Endodermal cell (in vitro differentiated cells): ENCODE results near the gene CEBPE. TPM values are rescaled to one million over a fixed set of nuclear protein-coding genes. Genes with fewer than 3 reads are reported as not detected.

ENCODE experiments used
- DNase-seq: peaks from one replicate; pipeline ENCODE4 v3.0.0-alpha.2; 2017
- H3K27ac ChIP-seq: 2 replicates; pipeline ENCODE4 v1.5.1; 2013; ENCODE audit warnings: mild to moderate bottlenecking, low read depth, low read length, moderate library complexity
- H3K27me3 ChIP-seq: 2 replicates; pipeline ENCODE4 v1.6.1; 2013; ENCODE audit warnings: mild to moderate bottlenecking, low read length, moderate library complexity; ENCODE audit not compliant: insufficient read depth, control insufficient read depth, poor library complexity, severe bottlenecking
- H3K36me3 ChIP-seq: 2 replicates; pipeline ENCODE4 v1.7.0; 2013; ENCODE audit warnings: mild to moderate bottlenecking, low read length, moderate library complexity; ENCODE audit not compliant: control insufficient read depth, insufficient read depth
- H3K4me1 ChIP-seq: one replicate; pipeline ENCODE4 v1.7.0; 2013; ENCODE audit warnings: low read length; ENCODE audit not compliant: control insufficient read depth, insufficient read depth
- H3K4me3 ChIP-seq: 2 replicates; pipeline ENCODE4 v1.5.1; 2013; ENCODE audit warnings: mild to moderate bottlenecking, low read length, moderate library complexity
- H3K9ac ChIP-seq: 2 replicates; pipeline ENCODE4 v1.6.1; 2013; ENCODE audit warnings: mild to moderate bottlenecking, low read length, moderate library complexity; ENCODE audit not compliant: poor library complexity, severe bottlenecking; ENCODE audit errors: extremely low read depth
- H3K9me3 ChIP-seq: 2 replicates; pipeline ENCODE4 v1.6.1; 2013; ENCODE audit warnings: mild to moderate bottlenecking, low read length, moderate library complexity; ENCODE audit not compliant: control insufficient read depth
- H3K27ac Mint-ChIP-seq: 2 replicates; pipeline ENCODE4 v1.8.0; 2020; ENCODE audit warnings: mixed read lengths
- H3K27me3 Mint-ChIP-seq: 2 replicates; pipeline ENCODE4 v1.8.0; 2021; ENCODE audit warnings: mild to moderate bottlenecking, mixed read lengths; ENCODE audit not compliant: insufficient read depth
- H3K36me3 Mint-ChIP-seq: 2 replicates; pipeline ENCODE4 v1.8.0; 2020; ENCODE audit warnings: low read depth, mixed read lengths
- H3K4me1 Mint-ChIP-seq: 2 replicates; pipeline ENCODE4 v1.8.0; 2020; ENCODE audit warnings: mixed read lengths
- H3K4me3 Mint-ChIP-seq: 2 replicates; pipeline ENCODE4 v1.8.0; 2020; ENCODE audit warnings: mild to moderate bottlenecking, moderate library complexity, mixed read lengths
- H3K9me3 Mint-ChIP-seq: 2 replicates; pipeline ENCODE4 v1.8.0; 2020; ENCODE audit warnings: mild to moderate bottlenecking, mixed read lengths
- WGBS, 2 experiments: methylation state at CpG; one replicate each; pipeline versions ENCODE4 v1.1.5 to v1.1.7; 2013; ENCODE audit warnings: missing lambda C conversion rate in 2 of 2, mixed read lengths in 1 of 2; ENCODE audit not compliant: insufficient coverage in 1 of 2, insufficient read length in 1 of 2; 5-methylcytosine and 5-hydroxymethylcytosine counted together
- total RNA-seq, 2 donors: library from RNA; stranded (reverse); fragmentation: NEBNext Ultra II Directional in 1 of 2; extraction: Animal tissue kit (Norgen Biotek cat#: 25700) in 1 of 2; gene quantifications; 2 replicates in 1 of 2; 3 replicates in 1 of 2; pipeline ENCODE4 v1.2.1, GENCODE V29; 2021
- TF ChIP-seq, protein P1 (sequence below): fragments of 200-600 bp; sonication (generic); conservative IDR thresholded peaks from 2 replicates; pipeline ENCODE4 v1.5.0; 2021; ENCODE audit warnings: antibody characterized with exemption, mild to moderate bottlenecking

CEBPE gene
- total RNA-seq, 2 donors from 2014 or later: not detected

DNA sequence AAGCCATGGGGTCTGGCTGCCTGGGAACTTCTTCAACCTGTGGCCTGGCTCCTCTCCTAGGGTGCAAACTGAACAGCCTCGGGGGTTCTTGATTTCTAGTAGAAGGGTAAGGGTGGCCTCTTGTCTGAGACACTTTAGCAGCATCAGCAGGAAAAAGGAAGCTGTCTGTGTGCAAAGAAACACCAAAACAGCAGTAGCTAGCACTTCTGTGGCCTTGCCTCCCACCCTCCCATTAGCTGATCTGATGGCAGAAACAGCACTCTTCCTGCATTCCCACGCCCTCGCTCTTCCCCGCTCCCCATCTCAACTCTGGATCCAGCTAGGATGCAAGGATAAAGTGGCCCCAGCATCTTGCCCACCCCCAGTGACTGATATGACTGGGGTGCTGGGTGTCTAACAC is 43.7 kb upstream of the CEBPE start:
- no peak overlapping the region for H3K9ac ChIP-seq
- Mint-ChIP-seq H3K4me1 (peaks cover 42% of the 10 kb centered on the region), H3K36me3 (peaks cover 13% of the 10 kb centered on the region), H3K27ac (no peak overlapping the region), H3K9me3 (no peaks in the 10 kb centered on the region), H3K4me3 (no peak overlapping the region), H3K27me3 (no peaks in the 10 kb centered on the region)
- peaks cover 13% of the 10 kb centered on the region for H3K4me1 ChIP-seq
- no peak for DNase-seq
- 90 to 100% methylated on average over 1 to 4 of the region's 4 CpGs for WGBS, 2 experiments
- TF ChIP-seq, protein P1, sequence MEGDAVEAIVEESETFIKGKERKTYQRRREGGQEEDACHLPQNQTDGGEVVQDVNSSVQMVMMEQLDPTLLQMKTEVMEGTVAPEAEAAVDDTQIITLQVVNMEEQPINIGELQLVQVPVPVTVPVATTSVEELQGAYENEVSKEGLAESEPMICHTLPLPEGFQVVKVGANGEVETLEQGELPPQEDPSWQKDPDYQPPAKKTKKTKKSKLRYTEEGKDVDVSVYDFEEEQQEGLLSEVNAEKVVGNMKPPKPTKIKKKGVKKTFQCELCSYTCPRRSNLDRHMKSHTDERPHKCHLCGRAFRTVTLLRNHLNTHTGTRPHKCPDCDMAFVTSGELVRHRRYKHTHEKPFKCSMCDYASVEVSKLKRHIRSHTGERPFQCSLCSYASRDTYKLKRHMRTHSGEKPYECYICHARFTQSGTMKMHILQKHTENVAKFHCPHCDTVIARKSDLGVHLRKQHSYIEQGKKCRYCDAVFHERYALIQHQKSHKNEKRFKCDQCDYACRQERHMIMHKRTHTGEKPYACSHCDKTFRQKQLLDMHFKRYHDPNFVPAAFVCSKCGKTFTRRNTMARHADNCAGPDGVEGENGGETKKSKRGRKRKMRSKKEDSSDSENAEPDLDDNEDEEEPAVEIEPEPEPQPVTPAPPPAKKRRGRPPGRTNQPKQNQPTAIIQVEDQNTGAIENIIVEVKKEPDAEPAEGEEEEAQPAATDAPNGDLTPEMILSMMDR: no peak
- no peaks in the 10 kb centered on the region for H3K36me3 ChIP-seq
- no peak overlapping the region for H3K4me3 ChIP-seq
- no peak overlapping the region for H3K27ac ChIP-seq
- H3K27me3 ChIP-seq: no peaks in the 10 kb centered on the region
- no peaks in the 10 kb centered on the region for H3K9me3 ChIP-seq

DNA sequence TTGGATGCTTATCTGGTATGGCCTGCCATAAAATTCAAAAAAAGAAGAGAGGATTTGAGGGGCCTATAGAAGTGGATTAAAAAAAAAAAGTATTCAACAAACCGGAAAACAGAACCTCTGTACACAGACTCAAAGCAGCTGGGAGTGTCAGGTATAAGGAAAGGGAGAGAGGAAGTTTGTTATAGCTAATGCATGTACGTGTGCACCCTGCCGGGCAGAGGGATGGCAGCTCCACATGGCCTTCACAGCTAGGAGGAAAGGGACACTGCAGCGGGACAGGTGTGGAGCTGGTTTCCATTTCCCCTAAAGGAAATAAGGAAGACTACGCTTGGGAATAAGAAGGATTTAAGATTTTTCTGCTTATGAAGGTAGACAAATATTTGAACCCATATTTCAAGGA is 43.0 kb upstream of the CEBPE start:
- Mint-ChIP-seq H3K9me3 (no peaks in the 10 kb centered on the region), H3K27me3 (no peaks in the 10 kb centered on the region), H3K36me3 (peaks cover 14% of the 10 kb centered on the region), H3K4me1 (peaks cover 37% of the 10 kb centered on the region), H3K27ac (peak overlapping the region; percentile 32), H3K4me3 (no peak overlapping the region)
- Histone ChIP-seq H3K27me3 (no peaks in the 10 kb centered on the region), H3K9ac (no peak overlapping the region), H3K4me3 (no peak overlapping the region), H3K4me1 (peaks cover 7% of the 10 kb centered on the region), H3K9me3 (no peaks in the 10 kb centered on the region), H3K36me3 (no peaks in the 10 kb centered on the region), H3K27ac (no peak overlapping the region)
- TF ChIP-seq, protein P1: no peak
- no peak for DNase-seq
- 87 to 89% methylated on average over 3 to 5 of the region's 5 CpGs for WGBS, 2 experiments

- Histone ChIP-seq H3K9ac (no peak overlapping the region), H3K27ac (peak overlapping the region; percentile 34), H3K9me3 (no peaks in the 10 kb centered on the region), H3K4me3 (no peak overlapping the region), H3K27me3 (peaks cover 4% of the 10 kb centered on the region), H3K4me1 (peaks cover 7% of the 10 kb centered on the region), H3K36me3 (no peaks in the 10 kb centered on the region)
- 40 to 53% methylated on average over 5 to 11 of the region's 11 CpGs for WGBS, 2 experiments
- peak; percentile 86 for DNase-seq
- H3K9me3 Mint-ChIP-seq: no peaks in the 10 kb centered on the region
- H3K4me3 Mint-ChIP-seq: no peak overlapping the region
- no peaks in the 10 kb centered on the region for H3K27me3 Mint-ChIP-seq
- peaks cover 14% of the 10 kb centered on the region for H3K36me3 Mint-ChIP-seq
- TF ChIP-seq, protein P1: no peak
- peak overlapping the region; percentile 83 for H3K27ac Mint-ChIP-seq
- H3K4me1 Mint-ChIP-seq: peaks cover 37% of the 10 kb centered on the region
These were observed 42.0 kb upstream of the CEBPE start for GRCh38 chr14:23160924-23161522.
